H9 (cell line): ENCODE measurements around the gene NKRF. TPM values are rescaled to one million over a fixed set of nuclear protein-coding genes. Genes with fewer than 3 reads are reported as not detected.

Experiments used
- DNase-seq: peaks from one replicate; pipeline ENCODE4 v3.0.0-alpha.2; 2017
- H2AFZ ChIP-seq: one replicate; pipeline ENCODE4 v1.6.1; 2013; ENCODE audit warnings: mild to moderate bottlenecking, low read length, control low read depth, moderate library complexity
- H2AK5ac ChIP-seq: 2 replicates; pipeline ENCODE4 v1.6.1; 2013; ENCODE audit warnings: low read length, control low read depth, mixed read lengths; ENCODE audit not compliant: insufficient read length
- H2BK120ac ChIP-seq: one replicate; pipeline ENCODE4 v1.6.1; 2013; ENCODE audit warnings: low read depth, mild to moderate bottlenecking, low read length, control low read depth, inconsistent platforms; ENCODE audit not compliant: poor library complexity, severe bottlenecking
- H2BK12ac ChIP-seq: 2 replicates; pipeline ENCODE4 v1.6.1; 2013; ENCODE audit warnings: low read length, control low read depth, mixed read lengths, low read depth; ENCODE audit not compliant: insufficient read length
- H2BK15ac ChIP-seq: 2 replicates; pipeline ENCODE4 v1.6.1; 2013; ENCODE audit warnings: low read depth, low read length, control low read depth
- H2BK20ac ChIP-seq: one replicate; pipeline ENCODE4 v1.6.1; 2013; ENCODE audit warnings: low read depth, mild to moderate bottlenecking, low read length, control low read depth, inconsistent platforms; ENCODE audit not compliant: poor library complexity, severe bottlenecking
- H2BK5ac ChIP-seq: 2 replicates; pipeline ENCODE4 v1.6.1; 2013; ENCODE audit warnings: low read length, control low read depth, mixed read lengths; ENCODE audit not compliant: insufficient read length
- H3K14ac ChIP-seq: 2 replicates; pipeline ENCODE4 v1.6.1; 2013; ENCODE audit warnings: low read length, control low read depth; ENCODE audit not compliant: insufficient read depth
- H3K18ac ChIP-seq: 2 replicates; pipeline ENCODE4 v1.6.1; 2013; ENCODE audit warnings: low read depth, mild to moderate bottlenecking, mixed read lengths, low read length, control low read depth; ENCODE audit not compliant: insufficient read length
- H3K23ac ChIP-seq: 2 replicates; pipeline ENCODE4 v1.6.1; 2013; ENCODE audit warnings: low read length, control low read depth, mixed read lengths, low read depth; ENCODE audit not compliant: insufficient read length
- H3K23me2 ChIP-seq: 2 replicates; pipeline ENCODE4 v1.6.1; 2013; ENCODE audit warnings: low read depth, mild to moderate bottlenecking, mixed read lengths, low read length, control low read depth; ENCODE audit not compliant: insufficient read length, poor library complexity, severe bottlenecking
- H3K27ac ChIP-seq: 2 replicates; pipeline ENCODE4 v1.5.1; 2013; ENCODE audit warnings: low read length, control low read depth, mixed read lengths, low read depth; ENCODE audit not compliant: insufficient read length
- H3K27me3 ChIP-seq: 2 replicates; pipeline ENCODE4 v1.6.1; 2013; ENCODE audit warnings: low read length, control low read depth, inconsistent platforms; ENCODE audit not compliant: insufficient read depth
- H3K4ac ChIP-seq: 2 replicates; pipeline ENCODE4 v1.6.1; 2013; ENCODE audit warnings: low read depth, mild to moderate bottlenecking, control low read depth, inconsistent platforms, low read length, moderate library complexity
- H3K4me1 ChIP-seq: 2 replicates; pipeline ENCODE4 v1.6.1; 2013; ENCODE audit warnings: low read length, control low read depth, inconsistent platforms; ENCODE audit not compliant: insufficient read depth
- H3K4me2 ChIP-seq: 2 replicates; pipeline ENCODE4 v1.6.1; 2013; ENCODE audit warnings: low read length, control low read depth, mixed read lengths; ENCODE audit not compliant: insufficient read length, insufficient read depth
- H3K56ac ChIP-seq: 2 replicates; pipeline ENCODE4 v1.6.1; 2013; ENCODE audit warnings: low read depth, mild to moderate bottlenecking, mixed read lengths, low read length, control low read depth; ENCODE audit not compliant: insufficient read length
- H3K79me1 ChIP-seq: 2 replicates; pipeline ENCODE4 v1.6.1; 2013; ENCODE audit warnings: low read depth, mild to moderate bottlenecking, moderate library complexity, low read length, control low read depth, inconsistent platforms; ENCODE audit not compliant: insufficient read depth, poor library complexity, severe bottlenecking
- H3K79me2 ChIP-seq: 2 replicates; pipeline ENCODE4 v1.6.1; 2013; ENCODE audit warnings: low read length, control low read depth, inconsistent platforms; ENCODE audit not compliant: insufficient read depth
- H3K9ac ChIP-seq: 2 replicates; pipeline ENCODE4 v1.6.1; 2013; ENCODE audit warnings: low read length, control low read depth, mixed read lengths; ENCODE audit not compliant: insufficient read length; ENCODE audit errors: extremely low read depth
- H3K9me3 ChIP-seq: one replicate; pipeline ENCODE4 v1.6.1; 2013; ENCODE audit warnings: low read depth, low read length, inconsistent platforms; ENCODE audit not compliant: control insufficient read depth
- H3T11ph ChIP-seq: one replicate; pipeline ENCODE4 v1.6.1; 2013; ENCODE audit warnings: mild to moderate bottlenecking, low read length, control low read depth, inconsistent platforms
- H4K20me1 ChIP-seq: one replicate; pipeline ENCODE4 v1.6.1; 2013; ENCODE audit not compliant: control insufficient read depth, insufficient read length, insufficient read depth
- H4K5ac ChIP-seq: 2 replicates; pipeline ENCODE4 v1.6.1; 2013; ENCODE audit warnings: low read depth, mild to moderate bottlenecking, mixed read lengths, low read length, control low read depth; ENCODE audit not compliant: insufficient read length
- H4K8ac ChIP-seq: replicated peaks from 2 replicates; pipeline ENCODE4 v1.6.1; 2013; ENCODE audit warnings: low read length, control low read depth, mixed read lengths, low read depth; ENCODE audit not compliant: insufficient read length
- H4K91ac ChIP-seq: 2 replicates; pipeline ENCODE4 v1.6.1; 2013; ENCODE audit warnings: low read depth, mild to moderate bottlenecking, moderate library complexity, mixed read lengths, low read length, control low read depth; ENCODE audit not compliant: insufficient read length
- H3K27ac Mint-ChIP-seq, 3 experiments: 2 replicates in 2 of 3; 3 replicates in 1 of 3; pipeline ENCODE4 v1.8.0; 2020 to 2021; ENCODE audit warnings: mixed read lengths in 3 of 3, mild to moderate bottlenecking in 1 of 3, moderate library complexity in 1 of 3
- H3K27me3 Mint-ChIP-seq: 2 replicates; pipeline ENCODE4 v1.8.0; 2021; ENCODE audit warnings: low read depth, mild to moderate bottlenecking, moderate library complexity, mixed read lengths
- H3K36me3 Mint-ChIP-seq, 3 experiments: 2 replicates in 2 of 3; 3 replicates in 1 of 3; pipeline ENCODE4 v1.8.0; 2020 to 2021; ENCODE audit warnings: low read depth in 3 of 3, mixed read lengths in 3 of 3; ENCODE audit not compliant: insufficient read depth in 1 of 3
- H3K4me1 Mint-ChIP-seq, 2 experiments: 2 replicates each; pipeline ENCODE4 v1.8.0; 2020; ENCODE audit warnings: mixed read lengths in 2 of 2
- H3K4me3 Mint-ChIP-seq, 2 experiments: 2 replicates in 1 of 2; 3 replicates in 1 of 2; pipeline ENCODE4 v1.8.0; 2020 to 2021; ENCODE audit warnings: mild to moderate bottlenecking in 2 of 2, mixed read lengths in 2 of 2, moderate library complexity in 1 of 2
- H3K9me3 Mint-ChIP-seq, 2 experiments: 2 replicates in 1 of 2; 3 replicates in 1 of 2; pipeline ENCODE4 v1.8.0; 2020; ENCODE audit warnings: mild to moderate bottlenecking in 2 of 2, mixed read lengths in 2 of 2, moderate library complexity in 1 of 2
- WGBS: extraction: QIAGEN DNeasy Blood & Tissue Kit; methylation state at CpG from one replicate; pipeline ENCODE4 v1.1.7; 2013; ENCODE audit warnings: missing lambda C conversion rate, low lambda C conversion rate, mixed read lengths; ENCODE audit not compliant: insufficient read length; ENCODE audit errors: extremely low coverage; 5-methylcytosine and 5-hydroxymethylcytosine counted together
- total RNA-seq: library from RNA; stranded (reverse); gene quantifications from 2 replicates; pipeline ENCODE4 v1.2.1, GENCODE V29; 2021
- TF ChIP-seq, protein P1 (sequence below): fragments of 200-600 bp; sonication (generic); conservative IDR thresholded peaks from 3 replicates; pipeline ENCODE4 v1.8.0; 2021; ENCODE audit warnings: antibody characterized with exemption, mild to moderate bottlenecking

The NKRF gene
- total RNA-seq, 1 experiment from 2014 or later, result 15.1 TPM

DNA sequence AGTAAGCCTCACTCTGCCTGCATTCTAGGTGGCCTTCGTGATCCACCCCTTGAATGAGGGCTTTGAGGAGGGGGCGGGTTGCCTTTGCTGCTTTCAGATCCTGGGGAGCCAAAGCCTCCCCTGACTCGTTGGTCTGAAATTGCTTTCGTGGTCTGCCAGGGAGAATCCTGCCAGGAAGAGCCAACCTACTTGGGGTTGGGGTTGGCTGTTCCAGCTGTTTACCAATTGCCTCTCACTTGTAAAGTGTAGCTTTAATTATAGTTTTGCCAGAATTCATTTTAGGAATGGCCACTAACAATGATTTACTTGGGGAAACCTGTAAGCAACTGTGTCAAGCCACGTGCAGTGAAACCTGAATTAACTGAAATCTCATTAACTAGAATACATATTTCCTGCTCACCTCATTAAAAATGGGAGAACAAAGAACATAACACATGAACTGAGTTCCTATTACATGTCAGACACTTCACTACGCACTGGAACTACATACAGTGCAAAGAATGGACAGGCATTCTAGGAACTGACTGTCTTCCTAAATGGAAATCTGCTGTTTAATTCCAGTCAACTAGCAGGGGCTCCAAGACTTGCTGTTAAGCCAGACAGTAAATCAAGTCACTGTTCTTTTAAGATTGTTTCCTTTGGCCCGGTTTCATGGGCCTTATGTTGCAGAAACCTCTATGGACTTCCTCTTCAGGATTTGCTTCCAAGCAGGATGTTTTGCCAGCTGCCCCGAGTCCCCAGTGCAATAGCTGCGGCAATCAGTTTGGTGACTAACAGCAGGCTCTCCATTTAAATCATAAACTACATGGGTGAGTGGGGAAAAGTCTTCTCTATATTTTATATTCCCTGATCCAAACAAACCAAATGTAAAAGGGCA, 16.4 kb upstream of the NKRF start:
- no peak overlapping the region for H3K56ac ChIP-seq
- Mint-ChIP-seq H3K4me3 (no peak overlapping the region), H3K4me1 (peaks cover 12 to 23% of the 10 kb centered on the region in 2 experiments), H3K36me3 (peaks cover 6 to 12% (median 10%) of the 10 kb centered on the region in 3 experiments; a peak in 5 of 7 replicates), H3K9me3 (peaks cover 62% of the 10 kb centered on the region in 2 experiments), H3K27me3 (peaks cover 1% of the 10 kb centered on the region; the same call in 1 of the 2 replicates), H3K27ac (no peak overlapping the region)
- H4K8ac ChIP-seq, result no peak overlapping the region
- no peaks in the 10 kb centered on the region for H3K79me1 ChIP-seq
- no peak overlapping the region for H3K14ac ChIP-seq
- H3T11ph ChIP-seq, result no peak overlapping the region
- H2AK5ac ChIP-seq, result no peak overlapping the region
- H2BK120ac ChIP-seq, result no peak overlapping the region
- no peak overlapping the region for H4K5ac ChIP-seq
- H3K9ac ChIP-seq, result no peak overlapping the region
- no peaks in the 10 kb centered on the region for H3K4me1 ChIP-seq
- no peaks in the 10 kb centered on the region for H4K20me1 ChIP-seq
- H2BK12ac ChIP-seq, result no peak overlapping the region
- no peak overlapping the region for H3K4me2 ChIP-seq
- H2AFZ ChIP-seq, result no peak overlapping the region
- no peak overlapping the region for H3K23ac ChIP-seq
- no peak for DNase-seq
- H2BK5ac ChIP-seq, result no peak overlapping the region
- TF ChIP-seq, protein P1, sequence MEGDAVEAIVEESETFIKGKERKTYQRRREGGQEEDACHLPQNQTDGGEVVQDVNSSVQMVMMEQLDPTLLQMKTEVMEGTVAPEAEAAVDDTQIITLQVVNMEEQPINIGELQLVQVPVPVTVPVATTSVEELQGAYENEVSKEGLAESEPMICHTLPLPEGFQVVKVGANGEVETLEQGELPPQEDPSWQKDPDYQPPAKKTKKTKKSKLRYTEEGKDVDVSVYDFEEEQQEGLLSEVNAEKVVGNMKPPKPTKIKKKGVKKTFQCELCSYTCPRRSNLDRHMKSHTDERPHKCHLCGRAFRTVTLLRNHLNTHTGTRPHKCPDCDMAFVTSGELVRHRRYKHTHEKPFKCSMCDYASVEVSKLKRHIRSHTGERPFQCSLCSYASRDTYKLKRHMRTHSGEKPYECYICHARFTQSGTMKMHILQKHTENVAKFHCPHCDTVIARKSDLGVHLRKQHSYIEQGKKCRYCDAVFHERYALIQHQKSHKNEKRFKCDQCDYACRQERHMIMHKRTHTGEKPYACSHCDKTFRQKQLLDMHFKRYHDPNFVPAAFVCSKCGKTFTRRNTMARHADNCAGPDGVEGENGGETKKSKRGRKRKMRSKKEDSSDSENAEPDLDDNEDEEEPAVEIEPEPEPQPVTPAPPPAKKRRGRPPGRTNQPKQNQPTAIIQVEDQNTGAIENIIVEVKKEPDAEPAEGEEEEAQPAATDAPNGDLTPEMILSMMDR, result no peak
- no peak overlapping the region for H2BK20ac ChIP-seq
- WGBS, result no CpG with 5 or more reads among the region's 9 CpGs
- H4K91ac ChIP-seq, result no peak overlapping the region
- no peak overlapping the region for H3K18ac ChIP-seq
- no peak overlapping the region for H3K27ac ChIP-seq
- H3K79me2 ChIP-seq, result no peaks in the 10 kb centered on the region
- no peaks in the 10 kb centered on the region for H3K27me3 ChIP-seq
- H3K23me2 ChIP-seq, result no peaks in the 10 kb centered on the region
- no peak overlapping the region for H2BK15ac ChIP-seq
- no peak overlapping the region for H3K4ac ChIP-seq
- peaks cover 18% of the 10 kb centered on the region for H3K9me3 ChIP-seq
